Fibroblast of skin of left biceps (primary cell): ENCODE results near the gene GPR21.
A peak's percentile ranks its signal among the peaks of the same experiment; 100 is the strongest.

Source experiments
- DNase-seq, 2 experiments: peaks; one replicate each; pipeline ENCODE4 v3.0.0-alpha.2; 2013; ENCODE audit warnings: low read depth in 2 of 2

GPR21 gene

GRCh38 chr9:123033352-123033751, at the start of gene GPR21:
Gene GPR21, plus strand, starts transcription at chr9:123033667. Its CDS starts 900 bp downstream, at chr9:123034567.
- DNase-seq, result no peak

- DNase-seq, result no peak
Measured at GRCh38 chr9:122986010-122986409, 47.5 kb upstream of the GPR21 start.

GRCh38 chr9:122988141-122988540, 45.3 kb upstream of the GPR21 start:
- no peak for DNase-seq

- DNase-seq, result no peak
Measured at GRCh38 chr9:122988920-122989621, 44.4 kb upstream of the GPR21 start.

GRCh38 chr9:122991370-122991830, 42.1 kb upstream of the GPR21 start:
- peak; percentile 74 to 80 for DNase-seq

- DNase-seq, result no peak
Measured at GRCh38 chr9:122996586-122996985, 36.9 kb upstream of the GPR21 start.

- DNase-seq, result no peak
Measured at GRCh38 chr9:122998448-122998847, 35.0 kb upstream of the GPR21 start.

GRCh38 chr9:123000371-123001068, 32.9 kb upstream of the GPR21 start:
- no peak for DNase-seq

GRCh38 chr9:123002754-123003153, 30.7 kb upstream of the GPR21 start:
- DNase-seq, result peak in 1 of 2 experiments; percentile 12

GRCh38 chr9:123003466-123003865, 30.0 kb upstream of the GPR21 start:
- peak; percentile 18 to 21 for DNase-seq

- DNase-seq, result no peak
Measured at GRCh38 chr9:123005964-123006363, 27.5 kb upstream of the GPR21 start.

GRCh38 chr9:123007269-123007668, 26.2 kb upstream of the GPR21 start:
- no peak for DNase-seq

- no peak for DNase-seq
Measured at GRCh38 chr9:123008909-123009308, 24.6 kb upstream of the GPR21 start.

GRCh38 chr9:123011380-123011779, 22.1 kb upstream of the GPR21 start:
- no peak for DNase-seq

- no peak for DNase-seq
Measured at GRCh38 chr9:123011878-123012528, 21.5 kb upstream of the GPR21 start.

- no peak for DNase-seq
Measured at GRCh38 chr9:123016631-123017030, 16.8 kb upstream of the GPR21 start.

- DNase-seq, result no peak
Measured at GRCh38 chr9:123020796-123021195, 12.7 kb upstream of the GPR21 start.

- no peak for DNase-seq
Measured at GRCh38 chr9:123026425-123026824, 7.0 kb upstream of the GPR21 start.

- DNase-seq, result no peak
Measured at GRCh38 chr9:123027517-123027916, 6.0 kb upstream of the GPR21 start.

- no peak for DNase-seq
Measured at GRCh38 chr9:123028136-123028535, 5.3 kb upstream of the GPR21 start.

- DNase-seq, result no peak
Measured at GRCh38 chr9:123028973-123029372, 4.5 kb upstream of the GPR21 start.

GRCh38 chr9:123031963-123032362, 1.5 kb upstream of the GPR21 start:
- DNase-seq, result no peak
